GM23338 (cell line): ENCODE data around the gene PHC3. TPM values are rescaled to one million over a fixed set of nuclear protein-coding genes. Genes with fewer than 3 reads are reported as not detected.

ENCODE experiments used
- ATAC-seq: fragments of 200-7000 bp; cut with Tn5 transposase; 3 replicates; pipeline ENCODE4 v1.9.1; 2020
- DNase-seq: peaks from one replicate; pipeline ENCODE4 v3.0.0-alpha.2; 2015; ENCODE audit warnings: low spot score
- H2AFZ ChIP-seq: fragments of 200-600 bp; sonication (generic); 2 replicates; pipeline ENCODE4 v1.8.0; 2016; ENCODE audit warnings: antibody characterized with exemption, mild to moderate bottlenecking, moderate library complexity
- H3F3A ChIP-seq: fragments of 200-600 bp; sonication (generic); replicated peaks from 2 replicates; pipeline ENCODE4 v1.8.0; 2017; ENCODE audit warnings: antibody characterized with exemption, mixed run types, low read depth
- H3K27ac ChIP-seq: fragments of 200-600 bp; sonication (generic); 2 replicates; pipeline ENCODE4 v1.6.1; 2016; ENCODE audit warnings: low read depth
- H3K27me3 ChIP-seq: fragments of 200-600 bp; sonication (generic); 2 replicates; pipeline ENCODE4 v1.8.0; 2016; ENCODE audit warnings: mild to moderate bottlenecking, mixed run types, moderate library complexity; ENCODE audit not compliant: insufficient read depth
- H3K36me3 ChIP-seq: fragments of 200-600 bp; sonication (generic); 2 replicates; pipeline ENCODE4 v1.8.0; 2016; ENCODE audit warnings: mild to moderate bottlenecking; ENCODE audit not compliant: insufficient read depth
- H3K4me1 ChIP-seq: fragments of 200-600 bp; sonication (generic); 2 replicates; pipeline ENCODE4 v1.8.0; 2016; ENCODE audit warnings: mild to moderate bottlenecking, moderate library complexity; ENCODE audit not compliant: insufficient read depth
- H3K4me2 ChIP-seq: fragments of 200-600 bp; sonication (generic); 2 replicates; pipeline ENCODE4 v1.7.1; 2017; ENCODE audit warnings: mixed run types
- H3K4me3 ChIP-seq: fragments of 200-600 bp; sonication (generic); 2 replicates; pipeline ENCODE4 v1.6.1; 2016; ENCODE audit warnings: mixed run types
- H3K79me2 ChIP-seq: fragments of 200-600 bp; sonication (generic); replicated peaks from 2 replicates; pipeline ENCODE4 v1.8.0; 2017; ENCODE audit warnings: mild to moderate bottlenecking; ENCODE audit not compliant: insufficient read depth
- H3K9me2 ChIP-seq: fragments of 200-600 bp; sonication (generic); 2 replicates; pipeline ENCODE4 v1.8.0; 2017; ENCODE audit not compliant: insufficient read depth
- H4K20me1 ChIP-seq: fragments of 200-600 bp; sonication (generic); replicated peaks from 2 replicates; pipeline ENCODE4 v1.8.0; 2017; ENCODE audit warnings: mild to moderate bottlenecking; ENCODE audit not compliant: insufficient read depth
- H3K27ac Mint-ChIP-seq: 2 replicates; pipeline ENCODE4 v1.8.0; 2020; ENCODE audit warnings: inconsistent platforms, mild to moderate bottlenecking, moderate library complexity, mixed read lengths
- H3K27me3 Mint-ChIP-seq: 3 replicates; pipeline ENCODE4 v1.8.0; 2022; ENCODE audit warnings: low read depth, mild to moderate bottlenecking, moderate library complexity, mixed read lengths, inconsistent platforms; ENCODE audit not compliant: insufficient read depth, poor library complexity
- H3K36me3 Mint-ChIP-seq: 3 replicates; pipeline ENCODE4 v1.8.0; 2021; ENCODE audit warnings: low read depth, mild to moderate bottlenecking, inconsistent platforms, moderate library complexity, mixed read lengths
- H3K4me1 Mint-ChIP-seq: 3 replicates; pipeline ENCODE4 v1.8.0; 2020; ENCODE audit warnings: mild to moderate bottlenecking, inconsistent platforms, mixed read lengths
- H3K4me3 Mint-ChIP-seq: 3 replicates; pipeline ENCODE4 v1.8.0; 2021; ENCODE audit warnings: moderate library complexity, mild to moderate bottlenecking, inconsistent platforms, mixed read lengths
- H3K9me3 Mint-ChIP-seq: 3 replicates; pipeline ENCODE4 v1.8.0; 2020; ENCODE audit warnings: moderate library complexity, mild to moderate bottlenecking, inconsistent platforms, mixed read lengths
- CREB1 ChIP-seq: fragments of 250-450 bp; sonication (Bioruptor Pico); IDR thresholded peaks from 2 replicates; pipeline ENCODE4 v1.5.0; 2020; ENCODE audit warnings: low read depth, mild to moderate bottlenecking, moderate library complexity
- CTCF ChIP-seq, 2 experiments: fragments of 200-600 bp in 1 of 2; sonication (generic) in 1 of 2; conservative IDR thresholded peaks; 2 replicates each; pipeline versions ENCODE4 v1.5.1 to v1.6.1; 2016 to 2017; ENCODE audit warnings: antibody characterized with exemption in 2 of 2, low read depth in 2 of 2, mild to moderate bottlenecking in 2 of 2, moderate library complexity in 1 of 2
- ETS1 ChIP-seq: IDR thresholded peaks from 2 replicates; pipeline ENCODE4 v1.6.1; 2016; ENCODE audit warnings: antibody characterized with exemption
- EZH2 ChIP-seq: fragments of 200-600 bp; sonication (generic); IDR thresholded peaks from one replicate; pipeline ENCODE4 v1.8.0; 2017; ENCODE audit warnings: antibody characterized with exemption, mild to moderate bottlenecking, low read depth; ENCODE audit not compliant: unreplicated experiment
- EZH2phosphoT487 ChIP-seq: fragments of 200-600 bp; sonication (generic); IDR thresholded peaks from one replicate; pipeline ENCODE4 v1.8.1; 2018; ENCODE audit warnings: antibody characterized with exemption; ENCODE audit not compliant: unreplicated experiment
- NANOG ChIP-seq: IDR thresholded peaks from 2 replicates; pipeline ENCODE4 v1.6.1; 2016; ENCODE audit warnings: antibody characterized with exemption, borderline replicate concordance
- POLR2AphosphoS5 ChIP-seq: IDR thresholded peaks from 2 replicates; pipeline ENCODE4 v1.6.1; 2016; ENCODE audit warnings: antibody characterized with exemption, low read depth
- REST ChIP-seq: IDR thresholded peaks from one replicate; pipeline ENCODE4 v1.6.1; 2018; ENCODE audit warnings: antibody characterized with exemption; ENCODE audit not compliant: unreplicated experiment
- STAT1 ChIP-seq: IDR thresholded peaks from one replicate; pipeline ENCODE4 v1.6.1; 2016; ENCODE audit warnings: antibody characterized with exemption; ENCODE audit not compliant: unreplicated experiment
- ZNF114 ChIP-seq: fragments of 250-450 bp; sonication (Bioruptor Pico); IDR thresholded peaks from 2 replicates; pipeline ENCODE4 v1.5.0; 2020; ENCODE audit warnings: mild to moderate bottlenecking, moderate library complexity
- ZNF331 ChIP-seq: fragments of 250-450 bp; sonication (Bioruptor Pico); IDR thresholded peaks from 2 replicates; pipeline ENCODE4 v1.5.0; 2020; ENCODE audit warnings: low read depth, mild to moderate bottlenecking, moderate library complexity
- polyA plus RNA-seq: library from polyadenylated mRNA; unstranded; fragments of >200 nt; fragmentation: Nextera tagmentation; extraction: Ambion mirVana; gene quantifications from 2 replicates; pipeline ENCODE4 v1.2.1, GENCODE V29; 2016
- total RNA-seq: library from RNA; depleted of rRNA; stranded (reverse); fragments of >200 nt; shearing (Covaris generic); gene quantifications from 2 replicates; pipeline ENCODE4 v1.2.3, GENCODE V29; 2014

Gene PHC3
- total and polyA plus RNA-seq, 2 experiments from 2014 or later, result 23.9 to 83.5 TPM

- TF ChIP-seq CREB1 (CRISPR knock-in tag) (no peak), EZH2phosphoT487 (no peak), POLR2AphosphoS5 (no peak), EZH2 (no peak), STAT1 (no peak), ZNF114 (CRISPR knock-in tag) (no peak), CTCF (conservative IDR thresholded peaks at IDR 0.05; ENCODE audit: low read depth in 2 of 2) (no peak), ZNF331 (CRISPR knock-in tag) (no peak), ETS1 (no peak)
These were observed 117.4 kb downstream of the PHC3 start (continued) for GRCh38 chr3:170064108-170064507.

- peaks cover 19% of the 10 kb centered on the region for H3K4me1 ChIP-seq
- H3K79me2 ChIP-seq, result no peaks in the 10 kb centered on the region
- H3K27ac Mint-ChIP-seq, result no peak overlapping the region
- TF ChIP-seq POLR2AphosphoS5, result no peak
- TF ChIP-seq NANOG, result no peak
- TF ChIP-seq ETS1, result no peak
- no peak for TF ChIP-seq CTCF (conservative IDR thresholded peaks at IDR 0.05; ENCODE audit: low read depth in 2 of 2)
- no peak for TF ChIP-seq REST
These were observed 117.8 kb downstream of the PHC3 start for GRCh38 chr3:170063691-170064090.

More at GRCh38 chr3:170063691-170064090, 117.8 kb downstream of the PHC3 start:
- Mint-ChIP-seq H3K4me3 (no peak overlapping the region), H3K36me3 (peaks cover 25% of the 10 kb centered on the region), H3K27me3 (peaks cover 3% of the 10 kb centered on the region), H3K9me3 (no peaks in the 10 kb centered on the region), H3K4me1 (peaks cover 30% of the 10 kb centered on the region)
- H3K27ac ChIP-seq, result no peak overlapping the region
- no peaks in the 10 kb centered on the region for H4K20me1 ChIP-seq
- peaks cover 5% of the 10 kb centered on the region; the same call in 1 of the 2 replicates for H3F3A ChIP-seq
- no peak overlapping the region for H3K4me2 ChIP-seq
- ATAC-seq (no peak), DNase-seq (no peak)
- no peaks in the 10 kb centered on the region for H3K27me3 ChIP-seq
- H3K4me3 ChIP-seq, result no peak overlapping the region
- no peaks in the 10 kb centered on the region for H3K36me3 ChIP-seq
- H3K9me2 ChIP-seq, result no peaks in the 10 kb centered on the region
- no peak overlapping the region for H2AFZ ChIP-seq
